ENCODE measurements around the gene ADAM12. TPM values are rescaled to one million over a fixed set of nuclear protein-coding genes. Genes with fewer than 3 reads are reported as not detected.
"Not testable (repeated sequence)": the region's sequence is repeated elsewhere in the genome, so short reads cannot be mapped to it uniquely, and the experiment has no call there.

Gene ADAM12
- total RNA-seq, 2 experiments from 2014 or later = 0.60 to 1.6 TPM

- DNase-seq (no peak), ATAC-seq (no peak)
- H3K4me1 Mint-ChIP-seq (ENCODE audit: low read depth) = no peaks in the 10 kb centered on the region
- H3K27me3 Mint-ChIP-seq (ENCODE audit: low read depth) = no peaks in the 10 kb centered on the region
- no peak overlapping the region for H3K4me3 Mint-ChIP-seq
- no peak overlapping the region for H3K27ac Mint-ChIP-seq
- CTCF ChIA-PET = no interaction called here
- no peaks in the 10 kb centered on the region for H3K36me3 Mint-ChIP-seq (ENCODE audit: low read depth)
- POLR2A ChIA-PET = no interaction called here
- peaks cover 17% of the 10 kb centered on the region for H3K9me3 Mint-ChIP-seq (ENCODE audit: insufficient read depth)
These were observed 35.8 kb downstream of the ADAM12 start for GRCh38 chr10:126352453-126352852.

DNA sequence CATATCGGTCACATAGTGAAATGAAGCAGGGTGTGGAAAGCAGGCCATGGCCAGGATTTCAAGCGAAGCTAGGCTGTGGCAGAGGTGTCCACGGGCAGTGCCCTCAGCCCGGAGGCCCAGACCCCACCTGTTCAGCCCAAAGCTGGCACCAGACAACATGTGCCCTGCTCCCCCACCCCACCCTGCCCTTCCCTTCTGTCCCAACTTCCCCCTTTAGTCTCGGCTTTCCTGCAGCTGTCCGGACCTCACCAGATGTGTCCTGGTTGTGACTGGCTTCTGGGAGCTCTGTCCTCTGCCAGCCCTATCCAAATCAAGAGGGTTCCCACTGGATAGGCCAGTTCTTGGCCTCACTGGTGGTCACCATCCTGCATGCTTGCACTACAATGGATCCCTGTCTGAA is 37.3 kb downstream of the ADAM12 start:
- POLR2A ChIA-PET = no interaction called here
- H3K27me3 Mint-ChIP-seq (ENCODE audit: low read depth) = no peaks in the 10 kb centered on the region
- H3K27ac Mint-ChIP-seq = no peak overlapping the region
- CTCF ChIA-PET = no interaction called here
- H3K4me3 Mint-ChIP-seq = no peak overlapping the region
- H3K9me3 Mint-ChIP-seq (ENCODE audit: insufficient read depth) = peaks cover 3% of the 10 kb centered on the region
- no peaks in the 10 kb centered on the region for H3K36me3 Mint-ChIP-seq (ENCODE audit: low read depth)
- no peak for ATAC-seq
- DNase-seq = no peak
- no peaks in the 10 kb centered on the region for H3K4me1 Mint-ChIP-seq (ENCODE audit: low read depth)

DNA sequence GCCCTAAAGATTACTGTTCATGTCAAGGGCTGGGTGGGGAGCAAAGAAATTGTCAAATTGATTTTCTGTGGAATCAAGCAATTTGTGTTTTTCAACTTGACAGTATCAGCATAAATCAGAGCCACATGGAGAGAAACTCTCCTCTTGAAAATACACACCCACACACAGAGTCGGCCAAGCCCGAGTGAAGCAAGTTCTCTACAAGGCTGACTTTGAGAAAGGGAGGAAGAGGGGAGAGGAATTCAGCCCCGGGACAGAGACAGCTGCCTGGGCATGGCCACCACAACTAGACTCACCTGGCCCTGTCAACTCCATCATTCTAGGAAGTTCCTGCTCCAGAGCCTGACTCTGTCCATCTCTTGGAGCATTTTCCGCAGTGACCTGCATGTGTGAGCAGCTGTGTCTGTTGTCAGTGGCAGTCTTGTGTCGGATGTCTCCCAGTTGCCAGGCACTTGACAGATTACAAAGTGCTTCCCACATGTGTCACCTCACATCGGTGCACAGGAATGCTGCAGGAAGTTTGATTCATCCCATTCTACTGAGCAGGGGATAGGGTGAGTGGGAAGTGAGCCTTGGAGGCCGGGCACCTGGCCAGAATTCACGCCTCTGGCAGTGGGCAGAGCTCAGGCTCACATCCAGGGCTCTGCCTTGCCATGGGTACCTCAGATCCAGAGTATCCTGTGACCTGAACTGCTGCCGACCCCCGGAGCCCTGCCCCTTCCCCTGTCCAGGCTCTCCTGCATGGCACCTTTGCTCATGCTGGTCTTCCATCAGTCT is 37.9 kb downstream of the ADAM12 start:
- Mint-ChIP-seq H3K27me3 (ENCODE audit: low read depth) (no peaks in the 10 kb centered on the region), H3K4me1 (ENCODE audit: low read depth) (no peaks in the 10 kb centered on the region), H3K4me3 (no peak overlapping the region), H3K27ac (no peak overlapping the region), H3K36me3 (ENCODE audit: low read depth) (no peaks in the 10 kb centered on the region), H3K9me3 (ENCODE audit: insufficient read depth) (no peaks in the 10 kb centered on the region)
- CTCF ChIA-PET = no interaction called here
- POLR2A ChIA-PET = no interaction called here
- no peak for ATAC-seq
- no peak for DNase-seq

- Mint-ChIP-seq H3K27me3 (ENCODE audit: low read depth) (no peaks in the 10 kb centered on the region), H3K9me3 (ENCODE audit: insufficient read depth) (no peaks in the 10 kb centered on the region), H3K27ac (no peak overlapping the region), H3K4me1 (ENCODE audit: low read depth) (no peaks in the 10 kb centered on the region), H3K36me3 (ENCODE audit: low read depth) (no peaks in the 10 kb centered on the region), H3K4me3 (no peak overlapping the region)
- POLR2A ChIA-PET = no interaction called here
- no peak for ATAC-seq
- DNase-seq = no peak
- CTCF ChIA-PET = no interaction called here
These were observed 38.6 kb downstream of the ADAM12 start for GRCh38 chr10:126349676-126350075.

DNA sequence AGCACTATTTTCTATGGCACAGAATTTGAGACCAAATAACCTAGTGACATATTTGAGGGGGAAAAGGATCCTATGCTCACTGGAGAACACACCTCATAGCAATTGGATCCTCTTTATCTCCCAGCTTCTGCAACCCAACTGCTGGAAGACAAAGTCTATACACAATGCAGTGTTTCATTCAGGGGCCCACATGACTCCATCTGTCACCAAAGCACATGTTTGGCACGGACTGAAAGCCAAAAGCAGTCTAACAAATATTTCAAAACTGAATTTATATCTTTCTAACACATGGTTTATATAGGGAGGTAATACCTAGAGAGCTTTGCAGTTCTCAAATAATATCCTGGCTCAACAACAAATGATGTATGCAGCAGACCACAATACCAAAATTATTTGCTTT is 39.2 kb downstream of the ADAM12 start:
- H3K9me3 Mint-ChIP-seq (ENCODE audit: insufficient read depth) = no peaks in the 10 kb centered on the region

DNA sequence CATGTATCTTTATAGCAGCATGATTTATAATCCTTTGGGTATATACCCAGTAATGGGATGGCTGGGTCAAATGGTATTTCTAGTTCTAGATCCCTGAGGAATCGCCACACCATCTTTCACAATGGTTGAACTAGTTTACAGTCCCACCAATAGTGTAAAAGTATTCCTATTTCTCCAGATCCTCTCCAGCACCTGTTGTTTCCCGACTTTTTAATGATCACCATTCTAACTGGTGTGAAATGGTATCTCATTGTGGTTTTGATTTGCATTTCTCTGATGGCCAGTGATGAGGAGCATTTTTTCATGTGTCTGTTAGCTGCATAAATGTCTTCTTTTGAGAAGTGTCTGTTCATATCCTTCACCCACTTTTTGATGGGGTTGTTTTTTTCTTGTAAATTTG is 44.8 kb downstream of the ADAM12 start:
- H3K36me3 Mint-ChIP-seq (ENCODE audit: low read depth); H3K27ac Mint-ChIP-seq; H3K4me1 Mint-ChIP-seq (ENCODE audit: low read depth); H3K27me3 Mint-ChIP-seq (ENCODE audit: low read depth); CTCF ChIA-PET; DNase-seq; ATAC-seq; H3K4me3 Mint-ChIP-seq; H3K9me3 Mint-ChIP-seq (ENCODE audit: insufficient read depth); POLR2A ChIA-PET: not testable (repeated sequence)

More for the DNA sequence above, 39.2 kb downstream of the ADAM12 start:
- ChIA-PET POLR2A (no interaction called here), CTCF (no interaction called here)
- Mint-ChIP-seq H3K4me3 (no peak overlapping the region), H3K4me1 (ENCODE audit: low read depth) (no peaks in the 10 kb centered on the region), H3K36me3 (ENCODE audit: low read depth) (no peaks in the 10 kb centered on the region), H3K27me3 (ENCODE audit: low read depth) (no peaks in the 10 kb centered on the region), H3K27ac (no peak overlapping the region)
- DNase-seq = no peak
- no peak for ATAC-seq

GRCh38 chr10:126342680-126343079 is 45.6 kb downstream of the ADAM12 start:
- DNase-seq (no peak), ATAC-seq (no peak)
- CTCF ChIA-PET = no interaction called here
- Mint-ChIP-seq H3K4me1 (ENCODE audit: low read depth) (no peaks in the 10 kb centered on the region), H3K4me3 (no peak overlapping the region), H3K27ac (no peak overlapping the region), H3K36me3 (ENCODE audit: low read depth) (no peaks in the 10 kb centered on the region), H3K27me3 (ENCODE audit: low read depth) (no peaks in the 10 kb centered on the region), H3K9me3 (ENCODE audit: insufficient read depth) (peaks cover 9% of the 10 kb centered on the region)
- POLR2A ChIA-PET = no interaction called here

- ATAC-seq (no peak), DNase-seq (no peak)
- Mint-ChIP-seq H3K36me3 (ENCODE audit: low read depth) (no peaks in the 10 kb centered on the region), H3K4me3 (no peak overlapping the region), H3K27me3 (ENCODE audit: low read depth) (no peaks in the 10 kb centered on the region), H3K9me3 (ENCODE audit: insufficient read depth) (peaks cover 9% of the 10 kb centered on the region), H3K27ac (no peak overlapping the region), H3K4me1 (ENCODE audit: low read depth) (no peaks in the 10 kb centered on the region)
- ChIA-PET CTCF (no interaction called here), POLR2A (no interaction called here)
These were observed 46.8 kb downstream of the ADAM12 start for GRCh38 chr10:126341491-126341890.

DNA sequence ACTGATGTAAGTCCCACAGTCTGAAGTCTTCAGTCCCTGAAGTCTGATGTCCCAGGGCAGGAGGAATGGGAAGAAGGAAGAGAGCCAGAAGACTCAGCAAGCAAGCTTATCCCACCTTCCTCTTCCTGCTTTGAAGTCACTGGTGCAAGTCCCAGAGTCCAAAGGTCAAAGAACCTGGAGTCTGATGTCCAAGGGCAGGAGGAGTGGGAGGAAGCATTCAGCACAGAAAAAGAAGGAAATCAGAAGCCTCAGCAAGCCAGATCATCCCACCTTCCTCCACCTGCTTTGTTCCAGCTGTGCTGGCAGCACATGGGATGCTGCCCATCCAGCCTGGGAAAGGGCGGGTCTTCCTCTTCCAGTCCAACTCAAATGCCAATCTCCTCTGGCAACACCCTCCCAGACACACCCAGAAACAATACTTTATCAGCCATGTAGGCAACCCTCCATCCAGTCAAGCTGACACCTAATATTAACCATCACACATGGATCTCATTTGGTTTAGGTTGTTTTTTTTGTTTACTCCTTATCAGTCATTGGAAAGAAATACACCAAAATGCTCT is 50.9 kb downstream of the ADAM12 start:
- Mint-ChIP-seq H3K9me3 (ENCODE audit: insufficient read depth) (peaks cover 9% of the 10 kb centered on the region), H3K27ac (no peak overlapping the region), H3K4me3 (no peak overlapping the region), H3K36me3 (ENCODE audit: low read depth) (no peaks in the 10 kb centered on the region), H3K4me1 (ENCODE audit: low read depth) (no peaks in the 10 kb centered on the region), H3K27me3 (ENCODE audit: low read depth) (no peaks in the 10 kb centered on the region)
- no peak for ATAC-seq
- ChIA-PET CTCF (no interaction called here), POLR2A (no interaction called here)
- no peak for DNase-seq

DNA sequence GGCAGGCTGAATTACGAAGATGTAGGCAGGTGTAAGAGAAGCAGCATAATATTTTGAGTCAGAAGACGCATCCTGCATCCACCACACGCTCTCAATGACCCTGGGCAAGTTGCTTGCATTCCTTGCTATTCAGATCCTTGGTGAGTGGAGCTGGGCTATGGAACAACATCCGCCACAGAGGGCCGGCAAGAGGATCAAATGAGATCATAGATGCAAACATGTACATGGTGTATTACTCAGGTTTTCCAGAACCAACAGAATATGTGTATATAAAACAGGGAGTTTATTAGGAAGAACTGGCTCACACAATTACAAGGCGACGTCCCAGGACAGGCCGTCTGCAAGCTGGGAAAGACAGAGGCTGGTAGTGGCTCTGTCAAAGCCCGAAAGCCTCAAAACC is 51.5 kb downstream of the ADAM12 start:
- ChIA-PET POLR2A (no interaction called here), CTCF (no interaction called here)
- no peaks in the 10 kb centered on the region for H3K27me3 Mint-ChIP-seq (ENCODE audit: low read depth)
- H3K4me1 Mint-ChIP-seq (ENCODE audit: low read depth) = no peaks in the 10 kb centered on the region
- H3K4me3 Mint-ChIP-seq = no peak overlapping the region
- peaks cover 8% of the 10 kb centered on the region for H3K9me3 Mint-ChIP-seq (ENCODE audit: insufficient read depth)
- ATAC-seq (no peak), DNase-seq (no peak)
- no peaks in the 10 kb centered on the region for H3K36me3 Mint-ChIP-seq (ENCODE audit: low read depth)
- no peak overlapping the region for H3K27ac Mint-ChIP-seq

- H3K27me3 Mint-ChIP-seq (ENCODE audit: low read depth) = no peaks in the 10 kb centered on the region
These were observed 54.0 kb downstream of the ADAM12 start for GRCh38 chr10:126334272-126334671.

GRCh38 chr10:126332576-126332975 is 55.7 kb downstream of the ADAM12 start:
- DNase-seq = no peak
- no peak overlapping the region for H3K27ac Mint-ChIP-seq
- no peaks in the 10 kb centered on the region for H3K9me3 Mint-ChIP-seq (ENCODE audit: insufficient read depth)
- POLR2A ChIA-PET = no interaction called here
- no peak overlapping the region for H3K4me3 Mint-ChIP-seq
- no peak for ATAC-seq
- CTCF ChIA-PET = no interaction called here
- H3K27me3 Mint-ChIP-seq (ENCODE audit: low read depth) = no peaks in the 10 kb centered on the region
- no peaks in the 10 kb centered on the region for H3K4me1 Mint-ChIP-seq (ENCODE audit: low read depth)
- H3K36me3 Mint-ChIP-seq (ENCODE audit: low read depth) = no peaks in the 10 kb centered on the region

More at GRCh38 chr10:126334272-126334671, 54.0 kb downstream of the ADAM12 start:
- ChIA-PET POLR2A (no interaction called here), CTCF (no interaction called here)
- ATAC-seq (no peak), DNase-seq (no peak)
- no peaks in the 10 kb centered on the region for H3K4me1 Mint-ChIP-seq (ENCODE audit: low read depth)
- H3K27ac Mint-ChIP-seq = no peak overlapping the region
- no peaks in the 10 kb centered on the region for H3K36me3 Mint-ChIP-seq (ENCODE audit: low read depth)
- H3K9me3 Mint-ChIP-seq (ENCODE audit: insufficient read depth) = no peaks in the 10 kb centered on the region
- H3K4me3 Mint-ChIP-seq = no peak overlapping the region

DNA sequence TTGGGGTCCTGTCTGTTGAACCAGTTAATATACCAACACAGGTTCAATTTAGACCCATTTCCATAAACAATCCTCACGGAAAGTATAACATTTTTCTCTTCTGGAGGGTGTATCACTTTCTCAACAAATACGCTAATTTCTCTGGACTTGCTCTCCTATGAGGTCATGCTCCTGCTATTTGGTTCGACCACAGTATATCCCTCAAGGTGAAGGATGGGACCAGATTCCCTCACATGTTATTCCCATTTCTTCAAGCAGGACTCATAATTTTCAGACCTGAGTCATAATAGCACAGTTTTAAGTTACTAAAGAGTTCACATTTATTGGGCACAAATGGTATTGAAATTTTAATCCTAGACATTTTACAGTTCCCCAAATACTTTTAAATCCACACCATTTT is 57.2 kb downstream of the ADAM12 start:
- no peak for DNase-seq
- ATAC-seq = no peak
- Mint-ChIP-seq H3K27me3 (ENCODE audit: low read depth) (no peaks in the 10 kb centered on the region), H3K9me3 (ENCODE audit: insufficient read depth) (no peaks in the 10 kb centered on the region), H3K27ac (no peak overlapping the region), H3K4me3 (no peak overlapping the region), H3K4me1 (ENCODE audit: low read depth) (no peaks in the 10 kb centered on the region), H3K36me3 (ENCODE audit: low read depth) (no peaks in the 10 kb centered on the region)
- POLR2A ChIA-PET = no interaction called here
- CTCF ChIA-PET = no interaction called here

Measured in activated CD8-positive, alpha-beta T cell treated with anti-CD3 and anti-CD28 coated beads, Interleukin-2, amount 10 ng/mL, durations not matched to agents 7 days and 5 days (primary cell).